Heart right ventricle (tissue), 16 donors: ENCODE results near the gene LGALS4. TPM values are rescaled to one million over a fixed set of nuclear protein-coding genes. Genes with fewer than 3 reads are reported as not detected.
"Not testable (repeated sequence)": the region's sequence is repeated elsewhere in the genome, so short reads cannot be mapped to it uniquely, and the experiment has no call there.

ENCODE experiments used
- ATAC-seq, 8 donors: fragments of 200-7000 bp; cut with Tn5 transposase; one replicate each; pipeline ENCODE4 v1.9.1; 2020; ENCODE audit warnings: mild to moderate bottlenecking in 8 of 8, moderate library complexity in 8 of 8, moderate number of reproducible peaks in 1 of 8
- DNase-seq, 2 donors: peaks; one replicate each; pipeline ENCODE4 v3.0.0-alpha.2; 2020
- H3K27ac ChIP-seq, 10 donors: fragments of 200-600 bp; sonication (generic) in 2 of 10; one replicate each; pipeline versions ENCODE4 v1.5.0 to v1.8.0; 2020 to 2022; ENCODE audit warnings: mild to moderate bottlenecking in 3 of 10
- H3K27me3 ChIP-seq, 7 donors: fragments of 200-600 bp; one replicate each; pipeline ENCODE4 v1.8.0; 2021 to 2022; ENCODE audit warnings: mild to moderate bottlenecking in 2 of 7
- H3K36me3 ChIP-seq, 9 donors: fragments of 200-600 bp; sonication (generic) in 1 of 9; one replicate each; pipeline versions ENCODE4 v1.5.0 to v1.8.0; 2020 to 2022; ENCODE audit warnings: mild to moderate bottlenecking in 2 of 9
- H3K4me1 ChIP-seq, 9 donors: fragments of 200-600 bp; sonication (generic) in 1 of 9; one replicate each; pipeline versions ENCODE4 v1.5.0 to v1.8.0; 2020 to 2022; ENCODE audit warnings: mild to moderate bottlenecking in 4 of 9
- H3K4me3 ChIP-seq, 10 donors: fragments of 200-600 bp; sonication (generic) in 2 of 10; one replicate each; pipeline versions ENCODE4 v1.5.0 to v1.8.0; 2020 to 2022; ENCODE audit warnings: mild to moderate bottlenecking in 7 of 10, moderate library complexity in 2 of 10
- H3K9me3 ChIP-seq, 11 donors: fragments of 200-600 bp in 10 of 11; sonication (generic) in 2 of 11; one replicate each; pipeline versions ENCODE4 v1.5.0 to v1.8.0; 2013 to 2022; ENCODE audit warnings: mild to moderate bottlenecking in 2 of 11, control low read depth in 1 of 11, moderate library complexity in 1 of 11
- CTCF ChIP-seq, 9 donors: fragments of 200-600 bp; sonication (generic) in 2 of 9; IDR thresholded peaks; one replicate each; pipeline versions ENCODE4 v1.5.0 to v1.8.0; 2021 to 2022; ENCODE audit warnings: antibody characterized with exemption in 9 of 9, mild to moderate bottlenecking in 5 of 9, moderate library complexity in 1 of 9
- WGBS, 2 donors: extraction: QIAGEN DNeasy Blood & Tissue Kit; methylation state at CpG; one replicate each; pipeline ENCODE4 v1.1.7; 2013; ENCODE audit warnings: inconsistent platforms in 1 of 2; 5-methylcytosine and 5-hydroxymethylcytosine counted together
- intact Hi-C, 10 donors: fragments of 100-400 bp; cut with DNase I; formaldehyde crosslinking; loops; one replicate each; pipeline versions ENCODE4 v1.11.1 to v1.14.2; 2022
- polyA plus RNA-seq, 2 donors: library from polyadenylated mRNA; stranded (reverse); fragments of 200-250 nt; gene quantifications; one replicate each; pipeline ENCODE4 v1.2.3, GENCODE V29; 2013
- total RNA-seq, 10 donors: library from RNA; stranded (reverse); fragmentation: NEBNext Ultra II Directional in 3 of 10; extraction: Animal tissue kit (Norgen Biotek cat#: 25700) in 3 of 10; gene quantifications; one replicate each; pipeline versions ENCODE4 v1.2.1 to v1.2.4, GENCODE V29; 2021 to 2023
- donor health status: Arrhythmogenic right ventricular cardiomyopathy.
- donor health status: ischemic (EF 13 %, LVEDD 7.1; RV severe dilation, severe dysfunction).
- donor health status: healthy with polysubstance abuse.
- donor health status: DM: no; HTN: yes; CAD: no.
- donor health status: DM: no; HTN: no; CAD: no.
- donor health status: ischemic (EF 25% LVEDD 6.9; RV normal size, moderate dysfunction).
- donor health status: ischemic (EF 25% LVEDD 5.7; RV mildly dilated, moderate dysfunction).
- donor health status: healthy.
- donor health status: DM: yes; HTN: yes; CAD: no.
- donor health status: Ischemic cardiomyopathy.
- donor health status: ischemic (EF 35%, LVEDD 5.7; RV mildly dilated, moderate dysfunction).
- donor health status: nonischemic (EF 11% LVEDD 7.7; RV severe dilation, severe dysfunction).
- donor health status: DM: yes; HTN: yes; CAD: no.
- donor health status: PGD.
- donor health status: ischemic (EF 29% LVEDD 5.4; RV normal size, mild dysfunction).
- donor health status: nonischemic (EF 23%, LVEDD 6.1; RV moderate dilation, normal function).

The LGALS4 gene
- total and polyA plus RNA-seq, 12 donors: 0.16 to 2.6 (median 0.81) TPM; not detected in 2

DNA sequence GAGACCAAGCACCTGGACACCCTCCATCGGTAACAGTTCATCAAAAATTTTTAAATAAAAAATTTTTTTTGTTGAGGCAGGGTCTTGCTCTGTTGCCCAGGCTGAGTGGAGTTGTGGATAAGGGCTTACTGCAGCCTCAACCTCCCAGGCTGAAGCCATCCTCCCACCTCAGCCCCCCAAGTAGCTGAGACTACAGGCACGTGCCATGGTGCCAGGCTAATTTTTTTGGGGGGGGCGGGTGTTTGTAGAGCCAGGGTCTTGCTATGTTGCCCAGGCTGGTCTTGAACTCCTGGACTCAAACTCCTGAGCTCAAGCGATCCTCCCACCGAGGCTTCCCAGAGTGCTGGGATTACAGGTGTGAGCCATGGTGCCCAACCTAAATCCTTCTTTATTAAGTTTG lies 19.1 kb downstream of the LGALS4 start:
- Histone ChIP-seq H3K27me3 (no peaks in the 10 kb centered on the region), H3K9me3 (no peaks in the 10 kb centered on the region), H3K4me3 (no peak overlapping the region), H3K36me3 (no peaks in the 10 kb centered on the region), H3K4me1 (peaks cover 0 to 15% (median 7%) of the 10 kb centered on the region in 9 donors), H3K27ac (no peak overlapping the region)
- intact Hi-C loops: no loop called here
- ATAC-seq (no peak), DNase-seq (no peak)
- 94 to 95% methylated on average over 5 of the region's 5 CpGs for WGBS, 2 donors
- no peak for TF ChIP-seq CTCF (IDR thresholded peaks at IDR 0.05)

GRCh38 chr19:38793177-38793576 lies 19.6 kb downstream of the LGALS4 start:
- Histone ChIP-seq H3K9me3 (no peaks in the 10 kb centered on the region), H3K4me3 (peak overlapping the region in 1 of 10 donors; percentile 43), H3K4me1 (peaks cover 0 to 15% (median 7%) of the 10 kb centered on the region in 9 donors), H3K27ac (peak overlapping the region in 1 of 10 donors; percentile 36), H3K36me3 (no peaks in the 10 kb centered on the region), H3K27me3 (no peaks in the 10 kb centered on the region)
- ATAC-seq (no peak), DNase-seq (no peak)
- no peak for TF ChIP-seq CTCF (IDR thresholded peaks at IDR 0.05)
- intact Hi-C loops: no loop called here
- WGBS, 2 donors: 74 to 79% methylated on average over 8 of the region's 8 CpGs

DNA sequence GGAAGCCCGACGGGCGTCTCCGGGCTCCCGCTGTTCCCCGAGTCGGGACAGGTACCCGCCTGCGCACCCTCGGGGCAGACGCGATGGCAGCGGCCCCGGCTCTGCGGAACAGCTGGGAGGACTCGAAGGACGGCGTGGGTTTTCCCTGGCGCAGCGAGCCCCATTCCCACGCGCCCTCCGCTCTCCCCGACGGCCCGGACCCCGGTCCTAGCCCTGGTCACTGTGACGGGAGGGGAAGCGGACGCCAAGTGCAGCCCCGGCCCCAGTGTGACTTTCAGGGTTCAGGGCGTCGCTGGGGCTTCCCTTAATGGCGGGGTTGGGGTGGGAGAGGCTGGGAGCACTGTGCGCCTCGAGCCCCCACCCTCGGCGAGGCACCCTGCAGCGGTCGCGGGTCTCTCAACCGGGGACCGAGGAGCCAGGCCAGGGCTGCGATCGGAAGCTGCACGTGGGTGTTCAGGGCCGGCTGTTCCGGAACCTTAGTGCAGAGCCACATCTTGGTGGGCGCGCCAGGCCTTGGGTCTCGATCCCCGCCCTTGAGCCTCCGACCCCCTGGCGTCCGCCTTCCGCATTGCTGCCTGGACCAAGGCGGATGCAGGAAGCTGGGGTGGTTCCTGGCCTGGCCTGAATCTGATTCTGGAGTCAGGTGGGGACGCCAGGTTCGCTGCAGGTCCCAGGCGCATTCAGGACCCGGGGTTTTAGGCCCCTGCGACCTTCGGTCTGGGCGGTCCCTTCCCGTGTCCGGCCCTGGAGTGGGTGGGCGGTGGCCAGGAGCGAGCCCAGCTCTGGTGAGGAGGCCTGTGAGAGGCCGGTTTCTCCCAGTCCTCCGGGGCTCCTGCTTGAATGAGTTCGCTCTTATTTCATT lies 20.3 kb downstream of the LGALS4 start:
- Histone ChIP-seq H3K4me1 (peaks cover 0 to 15% (median 7%) of the 10 kb centered on the region in 9 donors), H3K4me3 (peak overlapping the region in 9 of 10 donors; percentile 7 to 47 (median 42)), H3K27me3 (no peaks in the 10 kb centered on the region), H3K27ac (peak overlapping the region in 4 of 10 donors; percentile 3 to 36 (median 12)), H3K36me3 (no peaks in the 10 kb centered on the region), H3K9me3 (no peaks in the 10 kb centered on the region)
- ATAC-seq (peak; percentile 21 to 63 (median 46)), DNase-seq (peak in 1 of 2 donors; percentile 67)
- intact Hi-C loops: no loop called here
- WGBS, 2 donors: 22 to 24% methylated on average over 63 of the region's 71 CpGs
- peak in 8 of 9 donors; percentile 15 to 53 (median 43) for TF ChIP-seq CTCF (IDR thresholded peaks at IDR 0.05)

DNA sequence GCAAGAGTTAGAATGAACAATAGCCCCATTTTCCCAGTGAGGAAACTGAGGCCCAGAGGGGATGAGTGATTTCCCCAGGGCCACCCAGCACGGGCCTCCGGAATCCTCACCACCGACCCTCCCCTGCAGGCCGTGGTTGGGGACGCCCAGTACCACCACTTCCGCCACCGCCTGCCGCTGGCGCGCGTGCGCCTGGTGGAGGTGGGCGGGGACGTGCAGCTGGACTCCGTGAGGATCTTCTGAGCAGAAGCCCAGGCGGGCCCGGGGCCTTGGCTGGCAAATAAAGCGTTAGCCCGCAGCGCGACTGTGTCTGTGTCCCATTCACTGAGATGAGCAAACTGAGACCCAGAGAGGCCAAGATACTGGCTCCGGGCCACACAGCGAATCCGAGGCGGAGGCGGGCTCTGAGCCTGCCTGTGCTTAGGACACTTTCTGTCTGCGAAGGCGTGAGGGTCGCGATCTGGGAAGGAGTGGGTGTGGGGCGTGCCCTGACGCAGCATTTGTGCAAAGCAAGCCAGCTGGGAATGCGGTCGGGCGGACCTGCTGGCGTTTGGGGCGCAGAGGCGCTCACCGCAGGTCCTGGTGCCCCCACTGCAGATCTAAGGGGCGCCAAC lies 21.2 kb downstream of the LGALS4 start:
- intact Hi-C loops, H3K27ac ChIP-seq, H3K27me3 ChIP-seq, H3K9me3 ChIP-seq, DNase-seq, H3K36me3 ChIP-seq: not testable (repeated sequence)
- Histone ChIP-seq H3K4me3 (peak overlapping the region in 4 of 10 donors; percentile 31 to 39 (median 38)), H3K4me1 (peaks cover 0 to 15% (median 7%) of the 10 kb centered on the region in 9 donors)
- peak; percentile 87 to 94 (median 92) for ATAC-seq
- WGBS, 2 donors: no CpG with 5 or more reads among the region's 40 CpGs

GRCh38 chr19:38790507-38791403 lies 22.0 kb downstream of the LGALS4 start:
- H3K27me3 ChIP-seq, intact Hi-C loops, H3K36me3 ChIP-seq, DNase-seq, H3K9me3 ChIP-seq, H3K27ac ChIP-seq: not testable (repeated sequence)
- H3K4me3 ChIP-seq: peak overlapping the region in 4 of 10 donors; percentile 31 to 39 (median 38)
- peak in 4 of 8 donors; percentile 2 to 15 (median 8) for ATAC-seq
- WGBS, 2 donors: 56 to 64% methylated on average over 12 to 17 of the region's 49 CpGs
- H3K4me1 ChIP-seq: peaks cover 0 to 15% (median 7%) of the 10 kb centered on the region in 9 donors
